Neural crest cell (in vitro differentiated cells): ENCODE measurements around the gene IKBIP. TPM values are rescaled to one million over a fixed set of nuclear protein-coding genes. Genes with fewer than 3 reads are reported as not detected.
"Not testable (repeated sequence)": the region's sequence is repeated elsewhere in the genome, so short reads cannot be mapped to it uniquely, and the experiment has no call there.

Source experiments
- DNase-seq: peaks from one replicate; pipeline ENCODE4 v3.0.0; 2021; ENCODE audit warnings: low read depth, mixed read lengths, low spot score
- H3K27ac Mint-ChIP-seq: one replicate; pipeline ENCODE4 v1.8.0; 2021; ENCODE audit warnings: mild to moderate bottlenecking, mixed read lengths; ENCODE audit not compliant: unreplicated experiment
- H3K27me3 Mint-ChIP-seq: 2 replicates; pipeline ENCODE4 v1.8.0; 2021; ENCODE audit warnings: low read depth, mild to moderate bottlenecking, mixed read lengths
- H3K36me3 Mint-ChIP-seq: 2 replicates; pipeline ENCODE4 v1.8.0; 2021; ENCODE audit warnings: low read depth, mild to moderate bottlenecking, mixed read lengths
- H3K4me1 Mint-ChIP-seq: 2 replicates; pipeline ENCODE4 v1.8.0; 2021; ENCODE audit warnings: mixed read lengths
- H3K4me3 Mint-ChIP-seq: one replicate; pipeline ENCODE4 v1.8.0; 2021; ENCODE audit warnings: mild to moderate bottlenecking, mixed read lengths
- H3K9me3 Mint-ChIP-seq: 2 replicates; pipeline ENCODE4 v1.8.0; 2021; ENCODE audit warnings: mixed read lengths
- total RNA-seq: library from RNA; stranded (reverse); gene quantifications from 2 replicates; pipeline ENCODE4 v1.2.1, GENCODE V29; 2021
- TF ChIP-seq, protein P1 (sequence below): fragments of 200-600 bp; sonication (generic); conservative IDR thresholded peaks from 2 replicates; pipeline ENCODE4 v1.5.0; 2021; ENCODE audit warnings: antibody characterized with exemption, mild to moderate bottlenecking

The IKBIP gene
- total RNA-seq, 1 donor from 2014 or later, result 20.2 TPM

DNA sequence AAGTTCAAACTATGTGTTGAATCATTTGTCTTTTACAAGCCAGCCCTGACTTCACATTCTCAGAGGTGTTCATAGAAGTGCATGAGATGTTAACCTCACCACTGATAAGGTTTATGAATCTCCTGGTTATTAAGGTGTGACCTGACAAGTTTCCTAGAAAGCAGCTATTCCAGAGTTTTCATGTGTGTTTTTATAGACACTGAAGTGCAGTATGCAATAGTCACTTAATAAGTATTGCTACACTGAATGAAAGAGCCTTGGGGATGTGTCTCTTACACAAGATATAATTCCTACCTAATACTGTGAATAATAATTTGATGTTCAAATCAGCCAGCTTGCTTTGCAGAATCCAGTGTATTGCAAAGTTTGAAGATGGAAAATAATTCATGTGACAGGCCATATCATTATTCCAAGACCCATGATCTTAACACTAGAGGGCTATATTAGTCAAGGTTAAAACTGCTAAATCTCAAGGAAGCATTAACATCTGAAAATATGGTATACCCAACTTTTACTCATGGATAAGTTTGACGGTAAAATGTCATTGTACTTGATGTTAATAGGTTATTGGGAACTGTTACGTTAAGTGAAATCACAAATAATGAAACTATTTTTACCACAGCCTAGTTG lies 38.1 kb downstream of the IKBIP start:
- H3K4me3 Mint-ChIP-seq, result no peak overlapping the region
- no peak for DNase-seq
- TF ChIP-seq, protein P1, sequence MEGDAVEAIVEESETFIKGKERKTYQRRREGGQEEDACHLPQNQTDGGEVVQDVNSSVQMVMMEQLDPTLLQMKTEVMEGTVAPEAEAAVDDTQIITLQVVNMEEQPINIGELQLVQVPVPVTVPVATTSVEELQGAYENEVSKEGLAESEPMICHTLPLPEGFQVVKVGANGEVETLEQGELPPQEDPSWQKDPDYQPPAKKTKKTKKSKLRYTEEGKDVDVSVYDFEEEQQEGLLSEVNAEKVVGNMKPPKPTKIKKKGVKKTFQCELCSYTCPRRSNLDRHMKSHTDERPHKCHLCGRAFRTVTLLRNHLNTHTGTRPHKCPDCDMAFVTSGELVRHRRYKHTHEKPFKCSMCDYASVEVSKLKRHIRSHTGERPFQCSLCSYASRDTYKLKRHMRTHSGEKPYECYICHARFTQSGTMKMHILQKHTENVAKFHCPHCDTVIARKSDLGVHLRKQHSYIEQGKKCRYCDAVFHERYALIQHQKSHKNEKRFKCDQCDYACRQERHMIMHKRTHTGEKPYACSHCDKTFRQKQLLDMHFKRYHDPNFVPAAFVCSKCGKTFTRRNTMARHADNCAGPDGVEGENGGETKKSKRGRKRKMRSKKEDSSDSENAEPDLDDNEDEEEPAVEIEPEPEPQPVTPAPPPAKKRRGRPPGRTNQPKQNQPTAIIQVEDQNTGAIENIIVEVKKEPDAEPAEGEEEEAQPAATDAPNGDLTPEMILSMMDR, result no peak
- no peaks in the 10 kb centered on the region for H3K9me3 Mint-ChIP-seq
- H3K36me3 Mint-ChIP-seq, result peaks cover 15% of the 10 kb centered on the region
- H3K4me1 Mint-ChIP-seq, result no peaks in the 10 kb centered on the region
- no peak overlapping the region for H3K27ac Mint-ChIP-seq
- H3K27me3 Mint-ChIP-seq, result no peaks in the 10 kb centered on the region

DNA sequence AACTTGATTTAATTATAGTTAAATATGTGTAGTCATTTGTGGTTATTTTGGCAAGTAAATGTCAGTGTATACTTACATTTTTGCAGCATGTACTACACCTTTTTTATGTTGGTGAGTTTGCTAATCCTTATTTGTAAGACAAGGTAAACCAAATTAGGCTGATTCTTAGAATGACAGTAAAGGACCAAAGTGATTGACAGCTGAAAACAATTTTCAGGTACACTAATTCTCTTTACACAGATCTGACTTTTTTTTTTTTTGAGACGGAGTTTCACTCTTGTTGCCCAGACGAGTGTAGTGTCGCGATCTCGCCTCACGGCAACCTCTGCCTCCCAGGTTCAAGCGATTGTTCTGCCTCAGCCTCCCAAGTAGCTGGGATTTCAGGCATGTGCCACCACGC lies 42.7 kb downstream of the IKBIP start:
- Mint-ChIP-seq H3K4me1 (no peaks in the 10 kb centered on the region), H3K27ac (no peak overlapping the region), H3K9me3 (no peaks in the 10 kb centered on the region), H3K4me3 (no peak overlapping the region), H3K27me3 (no peaks in the 10 kb centered on the region), H3K36me3 (peaks cover 24% of the 10 kb centered on the region)
- DNase-seq, result no peak
- TF ChIP-seq, protein P1, result no peak

DNA sequence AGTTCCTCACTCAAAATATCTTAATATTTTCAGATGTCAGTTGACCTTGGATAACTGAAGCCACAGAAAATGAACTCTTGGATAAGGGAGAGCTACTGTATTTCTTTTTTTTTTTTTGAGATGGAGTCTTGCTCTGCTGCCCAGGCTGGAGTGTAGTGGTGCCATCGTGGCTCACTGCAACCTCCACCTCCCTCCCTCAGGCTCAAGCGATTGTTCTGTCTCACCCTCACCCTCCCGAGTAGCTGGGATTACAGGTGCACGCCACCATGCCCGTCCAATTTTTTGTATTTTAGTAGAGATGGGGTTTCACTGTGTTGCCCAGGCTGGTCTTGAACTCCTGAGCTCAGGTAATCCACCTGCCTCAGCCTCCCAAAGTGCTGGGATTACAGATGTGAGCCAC lies 47.3 kb downstream of the IKBIP start:
- peaks cover 25% of the 10 kb centered on the region for H3K4me1 Mint-ChIP-seq
- peaks cover 16% of the 10 kb centered on the region for H3K36me3 Mint-ChIP-seq
- H3K27me3 Mint-ChIP-seq, DNase-seq, H3K9me3 Mint-ChIP-seq, H3K27ac Mint-ChIP-seq: not testable (repeated sequence)
- peak overlapping the region; percentile 61 for H3K4me3 Mint-ChIP-seq

DNA sequence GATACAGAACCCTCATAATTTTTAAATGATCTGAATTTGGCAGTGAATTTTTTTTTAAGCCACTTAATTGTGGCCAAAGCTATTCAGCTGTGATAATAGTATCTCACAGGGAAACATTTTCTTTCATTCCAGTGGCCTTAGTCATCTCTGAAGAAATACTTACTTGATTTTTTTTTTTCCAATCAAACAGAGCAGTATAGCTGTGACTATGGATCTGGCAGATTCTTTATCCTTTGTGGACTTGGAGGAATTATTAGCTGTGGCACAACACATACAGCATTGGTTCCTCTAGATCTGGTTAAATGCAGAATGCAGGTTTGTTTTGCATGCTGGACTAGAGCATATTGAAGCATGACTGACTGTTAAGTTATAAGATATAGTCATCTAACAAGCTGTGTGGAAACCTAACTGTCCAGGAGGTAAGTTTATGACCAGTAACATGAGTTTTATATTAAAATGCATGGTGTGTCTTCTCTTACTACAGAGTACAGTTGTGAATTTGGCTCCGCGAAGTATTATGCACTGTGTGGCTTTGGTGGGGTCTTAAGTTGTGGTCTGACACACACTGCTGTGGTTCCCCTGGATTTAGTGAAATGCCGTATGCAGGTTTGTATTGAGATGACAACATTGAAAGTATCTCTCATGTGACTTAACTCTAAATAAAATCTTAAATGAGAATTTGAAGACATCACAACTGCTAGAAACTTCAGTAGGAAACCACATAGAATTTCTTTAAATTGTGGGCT lies 49.2 kb downstream of the IKBIP start:
- TF ChIP-seq, protein P1, result no peak
- H3K27ac Mint-ChIP-seq, result no peak overlapping the region
- H3K27me3 Mint-ChIP-seq, result no peaks in the 10 kb centered on the region
- H3K4me3 Mint-ChIP-seq, result peak overlapping the region; percentile 95
- DNase-seq, result no peak
- no peaks in the 10 kb centered on the region for H3K9me3 Mint-ChIP-seq
- peaks cover 11% of the 10 kb centered on the region for H3K36me3 Mint-ChIP-seq
- H3K4me1 Mint-ChIP-seq, result peaks cover 25% of the 10 kb centered on the region

DNA sequence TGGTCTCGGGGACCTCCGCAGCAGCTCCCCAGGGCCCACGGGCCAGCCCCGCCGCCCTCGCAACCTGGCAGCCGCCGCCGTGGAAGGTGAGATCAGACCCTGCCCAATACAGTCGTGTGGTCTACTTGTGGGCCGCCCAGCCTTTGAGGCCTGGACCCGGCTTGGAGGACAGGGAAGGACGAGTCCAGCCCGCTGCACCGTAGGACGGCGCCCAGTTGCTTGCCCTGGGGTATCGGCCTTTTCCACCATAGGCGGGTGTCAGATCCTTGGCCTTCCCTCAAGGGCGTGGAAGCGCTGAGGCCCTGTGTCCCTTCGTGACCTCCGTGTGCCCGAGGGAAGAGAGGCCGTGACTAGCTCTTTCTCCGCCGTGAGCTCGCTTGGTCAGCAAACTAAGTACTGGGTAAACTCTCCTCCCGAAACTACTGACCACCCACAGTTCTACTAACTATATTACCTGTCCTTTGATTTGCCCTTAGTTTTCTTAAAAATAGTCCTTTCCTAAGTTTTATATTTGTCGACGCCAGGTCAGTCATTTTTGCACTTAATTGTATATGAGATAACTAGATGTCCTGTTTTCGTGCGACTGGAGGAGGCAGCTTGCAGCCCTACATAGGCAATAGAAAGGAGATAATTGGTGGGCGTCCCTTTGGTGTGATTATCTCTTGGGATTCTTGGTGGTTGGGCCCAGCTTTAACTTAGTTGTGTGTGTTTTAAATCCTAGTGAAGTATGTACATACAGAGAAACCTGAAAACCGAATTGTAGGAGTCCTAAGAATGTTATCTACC lies 50.3 kb downstream of the IKBIP start:
- Mint-ChIP-seq H3K4me3 (peak overlapping the region; percentile 95), H3K27ac (peak overlapping the region; percentile 95), H3K36me3 (peaks cover 9% of the 10 kb centered on the region), H3K27me3 (no peaks in the 10 kb centered on the region), H3K4me1 (peaks cover 25% of the 10 kb centered on the region), H3K9me3 (no peaks in the 10 kb centered on the region)
- TF ChIP-seq, protein P1, result no peak
- no peak for DNase-seq
